ENCODE data around the gene CABCOCO1. TPM values are rescaled to one million over a fixed set of nuclear protein-coding genes. Genes with fewer than 3 reads are reported as not detected.

Gene CABCOCO1
- total and polyA plus RNA-seq, 10 of the 15 experiments (the other 5 are each of a cell fraction or from before 2014, with no cell fraction given): not detected

GRCh38 chr10:61764486-61764885, 101.8 kb downstream of the CABCOCO1 start:
- no TSS peak for BruUV-seq (replicated peaks)
- intact Hi-C loops (cut with micrococcal nuclease; ENCODE audit: unreplicated experiment): no loop called here
- POLR2A ChIA-PET: no interaction called here

More at GRCh38 chr10:61764486-61764885, 101.8 kb downstream of the CABCOCO1 start:
- no peaks in the 10 kb centered on the region for H3K9me3 ChIP-seq (replicated peaks; ENCODE audit: control insufficient read depth, insufficient read depth, low read length)
- no peaks in the 10 kb centered on the region for H4K20me1 ChIP-seq (ENCODE audit: control insufficient read depth, insufficient read depth)
- DNase-seq (ENCODE audit: low read depth, low spot score) (no peak), ATAC-seq (no peak), FAIRE-seq (no peak)
- H3K4me1 ChIP-seq (ENCODE audit: control insufficient read depth, insufficient read depth, low read length): no peaks in the 10 kb centered on the region
- no peak overlapping the region for H3K4me2 ChIP-seq (ENCODE audit: control insufficient read depth, insufficient read depth)
- no peak overlapping the region for H2AFZ ChIP-seq (ENCODE audit: control insufficient read depth, low read depth, low read length)
- no peaks in the 10 kb centered on the region for H3K79me2 ChIP-seq (ENCODE audit: control insufficient read depth, insufficient read depth, low read length)
- in situ Hi-C loops (cut with MboI): no loop called here
- WGBS (ENCODE audit: insufficient coverage, insufficient replicate concordance, low lambda C conversion rate, missing lambda C conversion rate): 63% methylated on average over 5 of the region's 5 CpGs
- H3K9ac ChIP-seq (ENCODE audit: control insufficient read depth, insufficient read depth, low read length): no peak overlapping the region
- CTCF ChIA-PET: interaction anchor here (1.2 kb wide), 1 partner anchor 14 kb away, joined by 3 read pairs; no protein-coding TSS in a partner anchor
- no peak overlapping the region for H3K4me3 ChIP-seq
- SMC1A ChIA-PET (ENCODE audit: uncharacterized antibody, unreplicated experiment): no interaction called here
- H3K36me3 ChIP-seq (ENCODE audit: control insufficient read depth in 2 of 2, insufficient read depth in 2 of 2, low read length in 1 of 2): no peaks in the 10 kb centered on the region
- TF ChIP-seq ESRRA (IDR thresholded peaks at IDR 0.05; ENCODE audit: low read length): no peak
- TF ChIP-seq STAT3 (IDR thresholded peaks at IDR 0.05; ENCODE audit: low read depth, low read length): no peak
- TF ChIP-seq, protein P1, sequence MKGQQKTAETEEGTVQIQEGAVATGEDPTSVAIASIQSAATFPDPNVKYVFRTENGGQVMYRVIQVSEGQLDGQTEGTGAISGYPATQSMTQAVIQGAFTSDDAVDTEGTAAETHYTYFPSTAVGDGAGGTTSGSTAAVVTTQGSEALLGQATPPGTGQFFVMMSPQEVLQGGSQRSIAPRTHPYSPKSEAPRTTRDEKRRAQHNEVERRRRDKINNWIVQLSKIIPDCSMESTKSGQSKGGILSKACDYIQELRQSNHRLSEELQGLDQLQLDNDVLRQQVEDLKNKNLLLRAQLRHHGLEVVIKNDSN (IDR thresholded peaks at IDR 0.05; ENCODE audit: borderline replicate concordance, extremely low read length, insufficient read depth, low read depth, low read length): no peak
- TF ChIP-seq, protein P2, sequence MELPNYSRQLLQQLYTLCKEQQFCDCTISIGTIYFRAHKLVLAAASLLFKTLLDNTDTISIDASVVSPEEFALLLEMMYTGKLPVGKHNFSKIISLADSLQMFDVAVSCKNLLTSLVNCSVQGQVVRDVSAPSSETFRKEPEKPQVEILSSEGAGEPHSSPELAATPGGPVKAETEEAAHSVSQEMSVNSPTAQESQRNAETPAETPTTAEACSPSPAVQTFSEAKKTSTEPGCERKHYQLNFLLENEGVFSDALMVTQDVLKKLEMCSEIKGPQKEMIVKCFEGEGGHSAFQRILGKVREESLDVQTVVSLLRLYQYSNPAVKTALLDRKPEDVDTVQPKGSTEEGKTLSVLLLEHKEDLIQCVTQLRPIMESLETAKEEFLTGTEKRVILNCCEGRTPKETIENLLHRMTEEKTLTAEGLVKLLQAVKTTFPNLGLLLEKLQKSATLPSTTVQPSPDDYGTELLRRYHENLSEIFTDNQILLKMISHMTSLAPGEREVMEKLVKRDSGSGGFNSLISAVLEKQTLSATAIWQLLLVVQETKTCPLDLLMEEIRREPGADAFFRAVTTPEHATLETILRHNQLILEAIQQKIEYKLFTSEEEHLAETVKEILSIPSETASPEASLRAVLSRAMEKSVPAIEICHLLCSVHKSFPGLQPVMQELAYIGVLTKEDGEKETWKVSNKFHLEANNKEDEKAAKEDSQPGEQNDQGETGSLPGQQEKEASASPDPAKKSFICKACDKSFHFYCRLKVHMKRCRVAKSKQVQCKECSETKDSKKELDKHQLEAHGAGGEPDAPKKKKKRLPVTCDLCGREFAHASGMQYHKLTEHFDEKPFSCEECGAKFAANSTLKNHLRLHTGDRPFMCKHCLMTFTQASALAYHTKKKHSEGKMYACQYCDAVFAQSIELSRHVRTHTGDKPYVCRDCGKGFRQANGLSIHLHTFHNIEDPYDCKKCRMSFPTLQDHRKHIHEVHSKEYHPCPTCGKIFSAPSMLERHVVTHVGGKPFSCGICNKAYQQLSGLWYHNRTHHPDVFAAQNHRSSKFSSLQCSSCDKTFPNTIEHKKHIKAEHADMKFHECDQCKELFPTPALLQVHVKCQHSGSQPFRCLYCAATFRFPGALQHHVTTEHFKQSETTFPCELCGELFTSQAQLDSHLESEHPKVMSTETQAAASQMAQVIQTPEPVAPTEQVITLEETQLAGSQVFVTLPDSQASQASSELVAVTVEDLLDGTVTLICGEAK (IDR thresholded peaks at IDR 0.05; ENCODE audit: borderline replicate concordance): no peak
- TF ChIP-seq EGR1 (IDR thresholded peaks at IDR 0.05; ENCODE audit: borderline replicate concordance in 1 of 2, low read depth in 2 of 2, low read length in 2 of 2): no peak
- TF ChIP-seq BACH1 (IDR thresholded peaks at IDR 0.05; ENCODE audit: borderline replicate concordance): no peak
- TF ChIP-seq MXI1 (IDR thresholded peaks at IDR 0.05; ENCODE audit: low read depth, low read length): no peak
- no peak for TF ChIP-seq CEBPZ (IDR thresholded peaks at IDR 0.05; ENCODE audit: low read depth, low read length)
- TF ChIP-seq, protein P3, sequence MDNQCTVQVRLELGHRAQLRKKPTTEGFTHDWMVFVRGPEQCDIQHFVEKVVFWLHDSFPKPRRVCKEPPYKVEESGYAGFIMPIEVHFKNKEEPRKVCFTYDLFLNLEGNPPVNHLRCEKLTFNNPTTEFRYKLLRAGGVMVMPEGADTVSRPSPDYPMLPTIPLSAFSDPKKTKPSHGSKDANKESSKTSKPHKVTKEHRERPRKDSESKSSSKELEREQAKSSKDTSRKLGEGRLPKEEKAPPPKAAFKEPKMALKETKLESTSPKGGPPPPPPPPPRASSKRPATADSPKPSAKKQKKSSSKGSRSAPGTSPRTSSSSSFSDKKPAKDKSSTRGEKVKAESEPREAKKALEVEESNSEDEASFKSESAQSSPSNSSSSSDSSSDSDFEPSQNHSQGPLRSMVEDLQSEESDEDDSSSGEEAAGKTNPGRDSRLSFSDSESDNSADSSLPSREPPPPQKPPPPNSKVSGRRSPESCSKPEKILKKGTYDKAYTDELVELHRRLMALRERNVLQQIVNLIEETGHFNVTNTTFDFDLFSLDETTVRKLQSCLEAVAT (IDR thresholded peaks at IDR 0.05): no peak
- no peak for TF ChIP-seq YBX1 (IDR thresholded peaks at IDR 0.05)
- no peak for TF ChIP-seq NFYB (IDR thresholded peaks at IDR 0.05; ENCODE audit: insufficient read depth, low read depth, low read length)
- no peak for TF ChIP-seq STAT1 (conservative IDR thresholded peaks at IDR 0.05)
- TF ChIP-seq ZNF274 (IDR thresholded peaks at IDR 0.05; ENCODE audit: insufficient read depth, insufficient read length): no peak
- no peak for TF ChIP-seq RUNX3 (IDR thresholded peaks at IDR 0.05; ENCODE audit: low read length)
- no peak overlapping the region for H3K27ac ChIP-seq (ENCODE audit: control insufficient read depth, insufficient read depth)
- no peaks in the 10 kb centered on the region for H3K27me3 ChIP-seq (replicated peaks in 1 of 2; ENCODE audit: control insufficient read depth in 2 of 2, insufficient read depth in 2 of 2, low read length in 1 of 2)
- RAD21 ChIA-PET (ENCODE audit: unreplicated experiment): no interaction called here
